Stimulated activated CD4-positive, alpha-beta T cell treated with anti-CD3 and anti-CD28 coated beads, Interleukin-15, amount 100 ng/mL, for 1 hour (primary cell): ENCODE data around the gene RHEB.

Experiments used
- DNase-seq, 2 donors: peaks; one replicate each; pipeline ENCODE4 v3.0.0-alpha.2; 2020; ENCODE audit warnings: low read depth in 1 of 2, low spot score in 1 of 2

RHEB gene

GRCh38 chr7:151451156-151451555, 68.5 kb downstream of the RHEB start:
- no peak for DNase-seq

DNA sequence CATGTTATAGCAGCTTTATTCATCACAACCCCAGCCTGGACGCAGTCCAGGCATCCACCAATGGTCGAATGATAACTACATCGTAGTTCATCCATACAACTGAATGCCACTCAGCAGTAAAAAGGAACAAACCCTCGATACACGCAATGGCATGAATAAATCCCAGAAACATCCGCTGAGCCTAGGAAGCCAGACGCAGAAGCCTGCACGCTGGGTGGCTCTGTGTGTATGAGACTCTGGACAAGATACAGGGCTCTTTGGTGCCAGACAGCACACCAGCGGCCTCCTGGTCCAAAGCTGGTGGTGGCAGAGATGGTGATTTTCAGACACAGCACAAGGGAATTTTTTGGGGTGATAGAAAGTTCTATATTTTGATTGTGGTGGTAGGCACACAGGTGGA, 69.7 kb downstream of the RHEB start:
- no peak for DNase-seq

DNA sequence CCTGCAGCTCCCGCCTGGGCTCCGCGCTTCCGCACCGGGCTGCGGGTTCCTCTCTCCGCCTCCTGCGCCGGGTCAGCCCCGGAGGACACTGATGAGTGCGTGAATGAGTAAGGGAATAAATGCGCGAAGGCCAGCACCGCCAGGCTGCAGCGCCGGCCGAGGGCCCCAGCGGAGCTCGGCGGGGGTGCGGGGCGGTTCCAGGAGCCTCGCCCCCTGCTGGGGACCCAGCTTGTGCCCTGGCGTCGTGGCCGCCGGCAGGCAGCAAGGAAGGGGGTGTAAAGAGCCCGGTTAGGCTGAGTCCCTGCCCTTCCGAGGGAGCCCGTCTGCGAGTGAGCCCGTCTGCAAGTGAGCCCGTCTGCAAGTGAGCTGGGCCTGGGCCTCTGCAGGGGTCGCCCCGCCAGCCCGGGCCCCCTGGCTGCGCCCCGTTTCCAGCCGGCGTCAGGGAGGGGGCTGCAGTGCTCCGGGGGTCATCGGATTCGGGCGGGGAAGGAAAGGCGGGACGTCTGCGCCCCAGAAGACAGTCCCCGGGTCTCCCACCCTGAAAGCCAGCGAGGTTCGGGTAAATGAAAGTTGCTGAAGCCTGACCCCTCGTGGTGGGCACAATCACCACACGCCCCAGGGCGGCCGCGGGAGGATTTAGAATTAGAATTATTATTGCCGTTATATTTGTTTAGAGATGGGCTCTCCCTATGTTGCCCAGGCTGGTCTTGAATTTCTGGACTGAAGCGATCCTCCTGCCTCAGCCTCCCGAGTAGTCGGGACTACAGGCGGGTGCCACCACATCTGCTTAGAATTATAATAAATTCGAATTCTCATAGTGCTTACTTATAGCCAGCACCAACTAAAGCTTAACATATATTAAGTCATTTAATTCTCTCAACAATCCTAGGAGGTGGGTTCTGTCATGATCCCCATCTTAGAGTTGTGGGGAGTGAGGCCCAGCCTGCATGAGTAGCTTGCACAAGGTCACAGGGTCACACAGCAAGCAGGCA, 71.1 kb downstream of the RHEB start:
- DNase-seq: peak; percentile 64 to 66

- no peak for DNase-seq
Measured at GRCh38 chr7:151447901-151448260, 71.8 kb downstream of the RHEB start.

DNA sequence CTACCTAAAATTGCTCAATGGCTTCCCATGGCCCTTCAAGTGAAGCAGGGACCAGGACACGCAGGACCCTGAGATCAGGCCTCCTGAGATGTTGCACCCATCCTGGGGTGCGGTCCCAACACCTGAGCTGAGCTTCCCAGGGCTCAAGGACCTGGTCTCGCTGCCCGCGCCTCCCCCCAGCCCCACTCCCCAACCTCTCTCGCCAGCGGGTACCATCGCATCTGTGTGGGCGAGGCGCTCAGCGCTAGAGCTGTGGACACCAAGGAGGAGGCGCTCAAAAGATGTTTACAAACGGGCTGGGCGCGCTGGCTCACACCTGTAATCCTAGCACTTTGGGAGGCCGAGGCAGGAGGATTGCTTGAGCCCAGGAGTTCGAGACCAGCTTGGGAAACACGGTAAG, 72.4 kb downstream of the RHEB start:
- DNase-seq: no peak

DNA sequence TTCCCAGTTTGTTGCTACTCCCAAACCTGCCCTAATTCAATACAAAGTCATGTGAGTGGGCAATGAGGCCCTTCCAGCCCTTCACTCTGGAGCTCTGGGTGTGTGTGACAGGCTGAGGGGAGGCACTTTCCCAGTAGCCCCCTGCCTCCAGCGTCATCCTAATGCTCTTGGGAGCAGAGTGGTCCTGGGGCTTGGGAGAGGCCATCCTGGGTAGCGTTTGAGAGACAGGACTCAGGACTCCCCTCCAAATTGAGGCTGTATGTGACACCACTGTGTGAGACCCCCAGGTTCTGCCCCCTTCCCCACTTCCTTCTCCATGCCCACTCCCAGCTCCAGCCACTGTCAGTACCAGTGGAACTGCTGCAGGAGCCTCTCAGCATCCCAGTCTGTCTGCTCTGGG, 73.3 kb downstream of the RHEB start:
- DNase-seq: no peak

DNA sequence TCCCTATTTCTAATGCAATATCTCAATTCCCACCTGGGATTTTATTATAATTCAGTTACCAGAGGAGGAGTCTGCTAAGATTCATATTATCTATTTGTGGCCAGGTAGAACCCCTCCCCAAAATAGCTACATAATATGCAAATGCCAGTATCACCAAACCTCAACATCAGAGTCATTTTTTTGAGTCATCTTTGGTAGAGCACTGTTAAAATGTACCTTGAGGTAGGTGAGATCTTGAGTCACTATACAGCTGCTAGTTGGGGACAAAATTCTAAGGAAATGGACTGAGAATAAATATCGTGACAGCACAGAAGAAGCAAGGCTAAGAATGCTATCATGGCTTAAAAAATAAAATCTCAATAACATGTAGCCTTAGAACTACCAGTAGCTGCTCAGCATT, 75.1 kb downstream of the RHEB start:
- DNase-seq: no peak

DNA sequence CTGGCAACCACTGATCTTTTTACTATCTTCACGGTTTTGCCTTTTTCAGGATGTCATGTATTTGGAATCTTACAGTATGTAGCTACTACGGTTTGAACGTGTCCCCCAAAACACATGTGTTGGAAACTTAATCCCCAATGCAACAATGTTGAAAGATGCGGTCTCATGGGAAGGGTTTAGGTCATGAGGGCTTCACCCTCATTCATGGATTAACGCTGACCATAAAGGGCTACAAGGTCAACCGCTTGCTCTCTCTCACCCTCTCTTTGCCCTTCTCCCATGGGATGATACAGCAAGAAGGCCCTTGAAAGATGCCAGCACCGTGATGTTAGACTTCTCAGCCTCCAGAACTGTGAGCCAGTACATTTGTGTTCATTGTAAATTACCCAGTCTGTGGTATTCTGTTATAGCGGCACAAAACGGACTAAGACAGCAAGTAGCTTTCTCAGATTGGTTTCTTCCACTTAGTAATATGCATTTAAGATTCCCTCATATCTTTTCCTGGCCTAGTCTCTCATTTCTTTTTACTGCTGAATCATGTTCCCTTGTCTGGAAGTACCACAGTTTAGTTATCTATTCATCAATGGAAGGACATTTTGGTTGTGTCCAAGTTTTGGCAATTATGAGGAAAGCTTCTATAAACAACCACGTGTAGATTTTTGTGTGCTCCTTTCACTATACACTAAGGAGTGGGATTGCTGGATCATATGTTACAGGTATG, 76.8 kb downstream of the RHEB start:
- DNase-seq: no peak

- DNase-seq: no peak
Measured at GRCh38 chr7:151440799-151441445, 78.8 kb downstream of the RHEB start.

DNA sequence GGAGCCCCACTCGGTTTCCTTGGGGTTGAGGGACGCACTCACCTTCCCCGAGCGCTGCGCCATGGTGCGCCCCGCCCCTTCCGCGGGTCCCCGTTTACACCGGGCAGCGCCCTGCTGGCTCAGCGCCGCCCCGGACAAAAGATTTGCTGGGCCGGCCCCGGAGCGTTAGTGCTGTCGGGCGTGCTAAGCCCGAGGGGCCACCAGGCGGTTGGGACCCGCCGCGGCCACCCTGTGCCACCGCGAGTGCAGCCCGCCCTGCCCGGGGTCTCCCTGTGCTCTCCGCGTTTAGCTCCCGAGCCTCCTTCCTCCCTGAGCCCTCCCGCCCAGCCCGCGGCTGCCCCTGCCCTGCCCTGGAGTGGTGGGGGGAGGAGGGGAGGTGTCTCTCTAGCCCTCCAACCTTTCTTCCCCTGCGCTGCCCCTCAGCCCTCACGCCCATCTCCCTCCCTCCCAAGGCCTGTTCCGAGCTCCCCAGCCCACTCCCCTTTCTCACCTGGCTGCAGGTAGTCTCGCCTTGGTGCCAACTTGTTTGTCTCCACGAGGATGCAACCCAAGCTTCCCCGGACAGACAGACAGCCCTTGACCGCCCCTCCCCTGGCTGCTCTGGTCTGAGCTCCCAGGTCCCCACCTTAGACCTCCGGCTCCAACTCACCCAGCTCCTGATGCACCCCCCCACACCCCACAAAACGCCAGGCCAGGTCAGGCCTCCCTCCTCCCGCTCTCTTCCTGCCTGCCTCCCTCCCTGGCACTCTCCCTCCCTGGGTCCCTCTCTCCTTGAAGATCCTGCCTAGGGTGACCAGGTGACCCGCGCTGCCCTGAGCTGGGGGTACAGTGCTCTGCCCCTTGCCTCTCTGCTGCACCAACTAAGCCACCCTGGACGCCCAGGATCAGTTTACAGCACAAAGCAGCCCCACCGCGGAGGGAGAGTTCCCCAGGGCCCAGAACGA, 79.6 kb downstream of the RHEB start, which contains the start of gene CRYGN:
TSS of gene CRYGN (minus strand) at position 287 of the 944 bp plus-strand sequence. CDS start at position 63, 224 bp downstream.
- no peak for DNase-seq

DNA sequence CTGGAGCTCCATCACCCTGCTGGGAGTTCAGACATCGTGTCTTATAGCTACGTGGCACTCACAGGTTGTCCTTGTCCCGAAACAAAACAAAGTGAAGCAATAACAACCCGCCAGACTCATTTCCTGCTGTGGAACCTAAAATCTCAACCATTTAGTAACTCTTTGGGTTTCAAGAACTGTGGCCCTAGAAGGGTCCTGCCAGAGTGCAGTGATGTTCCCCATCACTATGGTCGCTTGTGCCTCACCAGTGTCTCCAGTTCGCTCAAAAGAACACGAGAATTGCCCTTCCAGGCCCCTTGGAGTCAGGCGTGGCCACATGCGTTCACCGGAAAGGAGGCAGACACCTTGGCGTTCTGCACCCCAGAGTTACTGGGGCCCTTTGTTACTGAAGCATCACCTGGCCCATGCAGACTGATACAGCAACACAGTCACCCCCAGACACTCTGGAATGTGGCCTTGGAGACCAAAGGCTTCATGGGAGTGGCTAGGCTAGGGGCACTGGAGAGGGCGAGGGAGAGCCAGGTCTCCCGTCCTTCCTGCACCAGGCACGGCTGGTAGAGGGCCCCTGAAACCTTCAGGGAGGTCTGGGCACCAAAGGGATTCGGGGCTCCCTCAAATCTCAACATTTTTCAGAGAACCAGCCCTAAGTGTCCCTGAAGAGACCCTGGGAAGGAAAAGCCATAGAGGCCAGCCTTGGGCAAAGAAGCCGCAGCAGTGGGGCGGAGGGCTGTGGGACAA, 80.7 kb downstream of the RHEB start:
- DNase-seq: no peak

DNA sequence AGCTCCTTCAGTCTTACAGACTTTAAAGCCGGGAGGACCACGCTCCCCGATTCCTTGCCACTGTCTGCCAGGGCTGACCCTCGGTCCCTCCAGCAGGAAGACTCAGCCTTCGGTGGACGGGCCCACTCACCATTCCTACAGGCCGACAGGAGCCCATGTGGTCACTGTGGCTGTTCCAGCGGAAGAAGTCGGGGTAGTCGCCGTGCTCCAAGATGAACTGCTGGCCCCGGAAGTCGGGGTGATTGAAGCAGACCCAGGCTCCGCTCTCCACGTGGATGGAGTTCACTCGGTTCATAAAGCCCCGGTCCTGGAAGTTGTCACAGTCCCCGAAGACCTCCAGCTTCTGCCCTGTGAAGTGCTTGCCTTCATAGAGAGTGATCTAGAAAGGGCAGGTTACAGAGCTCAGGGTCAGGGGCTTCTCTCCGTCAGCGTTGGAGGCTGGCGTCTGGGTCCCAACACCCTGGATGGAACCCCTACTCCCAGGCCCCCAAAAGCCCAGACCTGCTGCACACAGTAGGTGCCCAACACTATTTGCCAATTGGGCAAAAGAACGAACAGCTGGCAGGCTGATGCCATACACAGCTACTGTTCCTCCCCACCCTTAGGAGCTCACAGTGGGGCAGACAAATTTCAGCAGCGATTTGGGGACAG, 81.7 kb downstream of the RHEB start:
- no peak for DNase-seq

DNA sequence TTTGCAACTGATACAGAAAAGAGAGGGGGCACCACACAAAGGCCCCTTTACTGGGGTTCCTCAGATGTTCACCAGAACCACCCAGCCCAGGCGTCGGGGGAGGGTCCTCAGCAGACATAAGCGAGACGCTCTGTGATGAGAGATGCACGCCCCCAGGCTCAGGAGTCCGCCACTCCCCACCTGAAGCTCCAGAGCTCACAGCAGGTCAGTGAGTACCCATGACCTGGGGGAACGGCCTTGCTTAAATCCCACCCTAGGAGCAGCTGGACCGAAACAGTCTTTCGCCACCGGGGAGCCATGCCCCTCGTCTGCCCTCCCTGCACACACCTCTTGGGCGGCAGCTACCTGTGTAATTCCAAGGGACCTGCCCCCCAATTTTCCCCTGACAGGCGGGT, 82.5 kb downstream of the RHEB start:
- no peak for DNase-seq

DNA sequence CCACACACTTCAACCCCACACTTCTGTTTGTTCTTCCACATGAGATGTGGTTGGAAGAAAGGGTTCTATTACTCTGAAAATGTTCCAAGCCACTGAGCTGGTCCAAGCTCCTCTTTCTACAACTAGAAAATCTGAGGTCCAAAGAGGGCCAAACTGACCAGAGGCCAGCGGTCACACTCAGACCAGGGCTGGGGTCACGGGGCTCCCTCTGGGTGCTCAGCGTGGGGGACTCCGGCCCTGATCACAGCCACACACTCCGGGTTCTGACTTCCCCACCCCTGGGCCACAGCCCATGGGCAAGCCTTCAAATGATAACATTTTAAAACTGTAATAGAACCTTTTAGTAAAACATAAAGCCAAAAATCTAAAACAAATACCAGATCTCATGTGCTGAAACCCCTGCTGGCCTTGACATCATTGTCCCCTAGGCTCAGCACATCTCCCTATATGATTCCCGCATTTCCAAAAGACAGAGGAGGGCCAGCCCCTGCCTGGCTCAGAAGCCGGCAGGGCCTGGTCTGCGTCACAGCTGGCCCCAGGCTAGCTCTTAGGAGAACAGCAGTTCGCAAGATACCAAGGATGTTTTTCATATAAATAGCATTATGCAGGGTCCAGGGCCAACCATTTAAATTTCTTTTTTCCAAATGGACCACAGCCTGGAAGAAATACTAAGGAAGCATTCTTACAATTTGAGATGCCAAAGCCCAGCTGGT, 83.1 kb downstream of the RHEB start:
- no peak for DNase-seq

GRCh38 chr7:151435971-151436370, 83.7 kb downstream of the RHEB start:
- DNase-seq: no peak

GRCh38 chr7:151435103-151435916, 84.4 kb downstream of the RHEB start:
- no peak for DNase-seq

GRCh38 chr7:151434549-151434948, 85.1 kb downstream of the RHEB start:
- DNase-seq: no peak
